Kidney tubule cell (primary cell): ENCODE data around the gene GAPDH.
"Not testable (repeated sequence)": the region's sequence is repeated elsewhere in the genome, so short reads cannot be mapped to it uniquely, and the experiment has no call there.

Source experiments
- DNase-seq: peaks from one replicate; pipeline ENCODE4 v3.0.0-alpha.2; 2018; ENCODE audit warnings: low spot score

Gene GAPDH

GRCh38 chr12:6546016-6546415, 11.7 kb downstream of the GAPDH start:
- DNase-seq: no peak

DNA sequence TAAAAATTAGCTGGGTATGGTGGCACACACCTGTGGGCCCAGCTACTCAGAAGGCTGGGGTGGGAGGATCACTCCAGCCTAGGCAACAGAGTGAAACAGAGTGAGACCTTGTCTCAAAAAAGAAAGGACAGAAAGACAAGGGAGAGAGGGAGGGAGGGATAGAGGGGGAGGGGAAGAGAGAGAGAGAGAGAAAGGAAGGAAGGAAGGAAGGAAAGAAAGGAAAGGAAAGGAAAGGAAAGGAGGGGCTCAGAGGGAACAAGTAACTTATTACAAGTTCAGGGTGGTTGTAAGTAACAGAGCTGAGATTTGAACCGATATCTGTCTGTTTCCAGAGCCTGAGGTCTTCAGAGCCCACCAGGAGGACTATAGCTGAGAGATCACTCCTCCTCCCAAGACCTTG, 13.2 kb downstream of the GAPDH start:
- DNase-seq: no peak

GRCh38 chr12:6547987-6548386, 13.7 kb downstream of the GAPDH start:
- peak; percentile 85 for DNase-seq

GRCh38 chr12:6548556-6548955, 14.2 kb downstream of the GAPDH start:
- no peak for DNase-seq

DNA sequence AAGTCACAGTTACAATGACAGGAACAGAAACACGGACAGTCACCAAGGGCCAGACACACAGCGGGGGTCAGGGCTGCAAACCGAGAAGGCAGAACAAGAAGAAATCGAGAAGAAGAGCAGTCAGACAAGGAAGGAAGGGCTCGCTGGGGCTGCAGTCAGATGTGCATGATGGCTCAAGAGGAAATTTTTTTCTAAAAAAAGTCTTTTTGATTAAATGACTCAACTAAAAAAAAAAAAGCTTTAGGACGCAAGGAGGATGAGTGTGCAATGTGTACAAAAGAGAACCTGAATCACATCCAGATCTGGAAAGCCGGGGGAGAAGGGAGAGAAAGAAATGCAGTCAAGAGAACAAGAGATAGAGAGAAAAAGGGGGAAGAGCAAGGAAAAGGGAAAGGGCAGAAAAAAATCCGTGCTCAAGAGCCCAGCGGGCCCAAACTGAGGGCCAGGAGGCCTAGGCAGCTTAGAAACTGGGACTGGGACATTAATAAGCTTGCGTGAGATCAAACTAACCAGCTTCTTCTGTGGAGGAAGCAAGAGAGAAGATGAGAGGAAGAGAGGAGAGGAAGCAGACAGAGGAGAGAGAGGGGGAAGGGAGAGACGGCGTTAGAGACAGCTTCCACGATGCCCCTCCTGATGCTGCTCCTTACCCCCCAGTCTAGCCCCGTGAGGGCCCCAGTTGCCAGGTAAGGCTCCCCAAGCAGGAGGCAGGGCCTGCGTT, 14.8 kb downstream of the GAPDH start:
- DNase-seq: no peak

GRCh38 chr12:6549684-6550151, 15.4 kb downstream of the GAPDH start:
- DNase-seq: no peak

GRCh38 chr12:6550294-6551062, 16.2 kb downstream of the GAPDH start:
- no peak for DNase-seq

GRCh38 chr12:6551063-6551461, 16.7 kb downstream of the GAPDH start:
- no peak for DNase-seq

- peak; percentile 53 for DNase-seq
Measured at GRCh38 chr12:6551496-6552139, 17.3 kb downstream of the GAPDH start.

GRCh38 chr12:6552140-6552551, 17.8 kb downstream of the GAPDH start:
- DNase-seq: no peak

DNA sequence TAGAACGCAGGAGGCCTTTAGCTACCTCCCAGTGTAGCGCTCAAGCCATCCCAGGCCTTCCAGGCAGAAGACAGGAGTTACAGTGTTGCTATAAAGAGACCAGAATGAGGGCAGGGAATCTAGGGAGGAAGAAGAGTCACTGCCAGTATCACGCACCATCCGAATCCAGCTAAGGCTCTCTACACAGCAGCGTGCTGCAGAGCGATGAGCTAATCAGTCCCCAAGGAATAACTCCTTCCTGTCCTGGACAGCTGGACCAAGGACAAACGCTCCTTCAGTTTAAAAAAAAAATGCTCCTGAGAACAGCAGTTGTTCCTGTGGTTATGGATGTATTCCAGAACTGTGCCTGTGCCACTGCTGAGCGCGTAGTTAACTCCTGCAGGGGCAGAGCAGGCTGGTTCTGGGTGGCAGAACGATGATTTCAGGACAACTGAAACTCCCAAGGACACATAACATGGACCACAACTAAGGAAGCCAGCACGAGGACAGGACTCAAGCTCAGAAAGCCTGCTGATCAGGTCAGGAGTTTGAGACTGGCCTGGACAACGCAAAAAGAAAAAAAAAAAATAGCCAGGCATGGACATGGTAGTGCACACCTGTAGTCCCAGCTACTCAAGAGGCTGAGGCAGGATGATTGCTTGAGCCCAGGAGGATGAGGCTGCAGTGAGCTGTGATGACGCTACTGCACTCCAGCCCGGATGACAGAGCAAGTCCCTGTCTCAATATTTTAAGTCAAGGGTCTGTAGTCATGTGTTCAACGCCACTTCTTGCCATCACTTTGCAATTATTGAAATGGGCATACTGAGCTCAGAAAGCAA, 18.9 kb downstream of the GAPDH start:
- peak; percentile 53 for DNase-seq

DNA sequence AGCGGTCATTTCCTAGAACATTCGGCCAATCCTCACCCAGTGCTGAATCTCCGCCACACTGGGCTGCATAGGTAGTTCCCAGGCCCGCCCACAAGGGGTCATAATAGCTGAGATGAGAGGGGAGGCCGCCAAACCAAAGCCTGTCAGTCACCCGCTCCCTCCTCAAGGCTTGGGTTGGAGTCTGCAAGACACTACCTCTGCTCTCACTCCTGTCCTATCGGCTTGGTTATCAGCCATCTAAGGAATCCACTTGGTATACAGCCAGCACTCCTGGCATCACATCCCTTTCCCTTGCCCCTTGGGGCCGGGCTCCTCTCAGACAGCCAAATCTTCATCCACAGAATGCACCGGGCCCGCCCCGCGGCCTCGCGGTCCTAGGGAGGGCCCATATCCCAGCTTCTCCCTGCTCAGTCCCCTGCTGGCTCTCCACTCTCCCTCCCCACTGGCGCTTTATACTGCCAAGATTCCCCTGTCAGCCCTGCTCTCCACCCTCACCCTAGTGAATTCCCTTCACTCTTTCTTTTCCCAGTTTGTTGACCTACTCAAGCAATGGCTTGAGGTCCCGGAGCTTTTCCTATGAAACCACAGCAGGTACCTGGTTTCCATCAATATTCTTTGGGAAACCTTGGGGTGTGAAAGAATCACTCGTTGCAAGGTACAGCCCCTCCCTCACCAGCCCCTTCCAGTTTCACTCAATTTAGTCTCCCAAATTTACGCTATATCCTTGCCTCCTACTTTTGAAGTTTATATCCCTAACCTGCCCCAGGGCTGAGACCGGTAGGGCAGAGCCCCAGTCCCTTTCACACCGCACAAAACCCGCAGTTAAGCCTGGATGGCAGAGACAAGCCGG, 20.1 kb downstream of the GAPDH start:
- DNase-seq: peak; percentile 80

- no peak for DNase-seq
Measured at GRCh38 chr12:6555018-6555691, 20.8 kb downstream of the GAPDH start.

- DNase-seq: not testable (repeated sequence)
Measured at GRCh38 chr12:6556496-6556817, 22.1 kb downstream of the GAPDH start.

DNA sequence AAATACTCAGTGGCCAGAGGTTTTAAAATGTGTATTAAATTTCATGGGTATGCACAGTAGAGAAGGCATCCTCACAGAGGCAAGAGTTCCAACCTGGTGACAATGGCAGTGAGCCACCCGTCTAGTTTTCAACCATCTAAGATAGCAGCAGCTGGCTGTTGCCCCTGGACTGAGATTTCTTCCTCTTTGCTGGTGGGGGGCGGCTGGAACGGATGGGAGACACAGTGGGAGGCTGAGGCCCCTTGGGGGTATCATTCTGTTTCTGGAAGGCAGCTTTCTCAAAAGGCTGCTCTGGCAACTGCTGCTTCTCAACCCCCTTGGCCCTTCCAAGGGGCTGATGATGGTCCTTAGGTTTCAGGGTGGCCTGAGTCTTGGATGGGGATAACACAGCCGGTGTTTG, 22.5 kb downstream of the GAPDH start:
- no peak for DNase-seq

DNA sequence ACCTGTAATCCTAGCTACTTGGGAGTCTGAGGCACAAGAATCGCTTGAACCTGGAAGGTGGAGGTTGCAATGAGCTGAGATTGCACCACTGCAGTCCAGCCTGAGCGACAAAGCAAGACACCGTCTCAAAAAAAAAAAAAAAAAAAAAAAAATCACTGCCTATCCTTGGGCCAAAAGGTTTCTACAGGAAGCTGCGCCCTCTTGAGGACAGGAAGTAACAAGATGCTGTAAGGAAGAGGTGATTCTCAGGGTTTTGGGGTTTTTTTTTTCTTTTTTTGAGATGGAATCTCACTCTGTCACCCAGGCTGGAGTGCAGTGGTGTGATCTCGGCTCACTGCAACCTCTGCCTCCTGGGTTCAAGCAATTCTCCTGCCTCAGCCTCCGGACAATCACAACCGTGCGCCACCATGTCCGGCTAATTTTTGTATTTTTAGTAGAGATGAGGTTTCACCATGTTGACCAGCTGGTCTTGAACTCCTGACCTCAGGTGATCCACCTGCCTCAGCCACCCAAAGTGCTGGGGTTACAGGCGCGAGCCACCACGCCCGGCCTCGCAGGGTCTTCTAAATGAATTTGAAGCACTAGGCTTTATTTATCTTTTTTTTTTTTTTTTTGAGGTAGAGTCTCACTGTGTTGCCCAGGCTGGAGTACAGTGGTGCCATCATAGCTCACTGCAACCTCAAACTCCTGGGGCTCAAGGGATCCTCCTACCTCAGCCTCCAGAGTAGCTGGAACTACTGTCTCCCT, 23.9 kb downstream of the GAPDH start:
- DNase-seq: peak; percentile 64

DNA sequence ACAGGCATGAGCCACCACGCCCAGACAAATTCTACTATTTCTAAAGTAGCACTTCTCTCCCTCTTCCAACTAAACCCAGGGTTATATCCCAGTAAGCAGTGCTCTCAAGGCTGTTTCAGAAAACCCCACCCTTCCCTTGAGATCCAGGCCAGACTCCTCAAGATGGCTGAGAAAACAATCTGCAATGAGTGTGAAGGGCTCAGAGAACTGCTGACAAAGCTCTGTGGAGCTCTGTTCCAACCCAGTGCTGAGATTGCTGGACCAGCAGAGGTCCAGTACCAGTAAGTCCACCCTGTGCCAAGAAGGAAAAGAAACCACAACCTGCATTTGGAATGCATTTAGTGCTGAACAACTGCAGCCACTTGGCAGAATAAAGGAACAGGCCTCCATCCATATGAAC, 25.2 kb downstream of the GAPDH start:
- DNase-seq: no peak

DNA sequence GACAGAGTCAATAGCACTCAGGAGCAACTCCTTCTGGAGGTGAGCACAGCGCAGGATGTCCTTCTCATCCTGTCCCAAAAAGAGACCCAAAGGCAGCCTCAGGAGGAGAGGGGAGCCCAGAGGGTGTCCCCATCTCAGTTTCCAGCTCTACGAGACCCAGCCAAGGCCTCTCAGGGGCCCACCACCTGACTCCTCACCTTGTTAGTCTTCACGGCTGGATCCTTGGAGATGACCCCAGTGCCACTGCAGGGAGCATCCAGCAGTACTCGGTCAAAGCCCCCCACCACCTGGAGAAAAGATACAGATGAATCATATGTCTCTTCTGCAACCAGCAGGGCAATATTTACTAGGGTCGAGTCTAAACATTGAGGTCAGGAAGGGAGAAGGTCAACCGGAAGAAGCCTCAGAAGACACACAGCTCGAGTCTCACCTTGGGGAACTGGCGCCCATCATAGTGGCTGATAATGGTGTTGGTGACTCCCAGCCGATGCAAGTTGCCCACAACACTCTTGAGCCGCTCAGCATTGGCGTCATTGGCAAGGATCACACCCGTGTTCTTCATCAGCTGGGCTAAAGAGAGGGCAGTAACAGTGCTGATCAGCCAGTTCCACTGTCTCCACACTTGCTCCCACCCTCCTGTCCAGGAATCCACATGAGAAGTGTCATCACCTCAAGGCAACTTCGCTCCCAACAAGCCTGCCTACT, 26.3 kb downstream of the GAPDH start:
- no peak for DNase-seq

GRCh38 chr12:6562881-6563280, 28.6 kb downstream of the GAPDH start:
- DNase-seq: no peak
